HG02763 (cell line): ENCODE measurements around the gene OBI1.

ENCODE experiments used
- ATAC-seq: cut with Tn5 transposase; IDR thresholded peaks from one replicate; pipeline ENCODE4 v1.9.1; 2021; ENCODE audit warnings: mild to moderate bottlenecking, moderate library complexity; ENCODE audit not compliant: unreplicated experiment

Gene OBI1

GRCh38 chr13:78604782-78605611, 54.0 kb downstream of the OBI1 start:
- ATAC-seq = no peak

- ATAC-seq = peak; percentile 90
These were observed 55.6 kb downstream of the OBI1 start, which contains the start of gene POU4F1 for GRCh38 chr13:78603240-78603957. TSS of gene POU4F1 (minus strand) at chr13:78603552. CDS start at chr13:78603326, 226 bp downstream.

GRCh38 chr13:78602561-78603239, 56.3 kb downstream of the OBI1 start:
- ATAC-seq = peak; percentile 19

- no peak for ATAC-seq
These were observed 56.9 kb downstream of the OBI1 start for GRCh38 chr13:78601874-78602560.

- no peak for ATAC-seq
These were observed 57.7 kb downstream of the OBI1 start for GRCh38 chr13:78601124-78601873.

GRCh38 chr13:78600280-78600883, 58.6 kb downstream of the OBI1 start:
- no peak for ATAC-seq

- no peak for ATAC-seq
These were observed 59.2 kb downstream of the OBI1 start for GRCh38 chr13:78599645-78600279.

GRCh38 chr13:78598966-78599644, 59.9 kb downstream of the OBI1 start:
- ATAC-seq = no peak

- ATAC-seq = no peak
These were observed 60.7 kb downstream of the OBI1 start for GRCh38 chr13:78598116-78598781.

- ATAC-seq = no peak
These were observed 61.4 kb downstream of the OBI1 start for GRCh38 chr13:78597602-78597932.

GRCh38 chr13:78596736-78597601, 62.0 kb downstream of the OBI1 start:
- no peak for ATAC-seq

GRCh38 chr13:78596399-78596735, 62.6 kb downstream of the OBI1 start:
- no peak for ATAC-seq

- no peak for ATAC-seq
These were observed 63.2 kb downstream of the OBI1 start for GRCh38 chr13:78595495-78596398.

- no peak for ATAC-seq
These were observed 64.4 kb downstream of the OBI1 start for GRCh38 chr13:78594456-78594975.

GRCh38 chr13:78593652-78594455, 65.1 kb downstream of the OBI1 start:
- no peak for ATAC-seq
